SK-N-MC (cell line): ENCODE data around the gene RMI2.
"Not testable (repeated sequence)": the region's sequence is repeated elsewhere in the genome, so short reads cannot be mapped to it uniquely, and the experiment has no call there.

Experiments used
- DNase-seq: peaks from one replicate; pipeline ENCODE4 v3.0.0-alpha.2; 2011; ENCODE audit warnings: low read depth, low spot score
- H3K27ac ChIP-seq: fragments of 200-600 bp; sonication (generic); 2 replicates; pipeline ENCODE4 v1.5.1; 2016; ENCODE audit warnings: mixed run types
- H3K36me3 ChIP-seq: fragments of 200-600 bp; sonication (generic); 2 replicates; pipeline ENCODE4 v1.6.1; 2017; ENCODE audit warnings: antibody characterized with exemption, low read length, mixed read lengths; ENCODE audit not compliant: insufficient read depth
- H3K4me3 ChIP-seq: fragments of 200-600 bp; sonication (generic); 2 replicates; pipeline ENCODE4 v1.5.1; 2016
- H3K9ac ChIP-seq: fragments of 200-600 bp; sonication (generic); 2 replicates; pipeline ENCODE4 v1.8.0; 2017; ENCODE audit warnings: mixed run types, mixed read lengths; ENCODE audit not compliant: insufficient read length
- H3K9me3 ChIP-seq: fragments of 200-600 bp; sonication (generic); 2 replicates; pipeline ENCODE4 v1.6.1; 2017; ENCODE audit warnings: low read depth, mild to moderate bottlenecking, antibody characterized with exemption, low read length, moderate library complexity, mixed read lengths
- EZH2 ChIP-seq: fragments of 200-600 bp; sonication (generic); IDR thresholded peaks from one replicate; pipeline ENCODE4 v1.6.1; 2017; ENCODE audit warnings: antibody characterized with exemption
- FOXP2 ChIP-seq: optimal IDR thresholded peaks from 2 replicates; pipeline ENCODE3; 2011; ENCODE audit warnings: mild to moderate bottlenecking, moderate library complexity; ENCODE audit not compliant: insufficient read depth; ENCODE audit errors: extremely low read length, control extremely low read depth
- POLR2AphosphoS5 ChIP-seq: IDR thresholded peaks from 2 replicates; pipeline ENCODE4 v1.6.1; 2012; ENCODE audit warnings: mild to moderate bottlenecking, low read depth, low read length, borderline replicate concordance

Gene RMI2

GRCh38 chr16:11345040-11345862 lies at the start of gene RMI2:
RMI2 (plus strand) TSS chr16:11345459; CDS start chr16:11345472, 13 bp downstream.
- H3K9ac ChIP-seq: peak within 1 kb of the TSS; percentile 81
- H3K36me3 ChIP-seq: no peaks in the 10 kb centered on the region
- H3K9me3 ChIP-seq: no peaks in the 10 kb centered on the region
- no peak within 1 kb of the TSS for H3K27ac ChIP-seq
- no peak for TF ChIP-seq EZH2
- no peak; the same call in 1 of the 2 replicates for TF ChIP-seq POLR2AphosphoS5
- no peak for TF ChIP-seq FOXP2
- peak within 1 kb of the TSS; percentile 93 for H3K4me3 ChIP-seq
- DNase-seq: peak; percentile 85

- DNase-seq: no peak
- no peak overlapping the region for H3K9ac ChIP-seq
- no peaks in the 10 kb centered on the region for H3K36me3 ChIP-seq
- TF ChIP-seq FOXP2 (no peak), EZH2 (no peak), POLR2AphosphoS5 (no peak)
- H3K4me3 ChIP-seq: no peak overlapping the region
- H3K9me3 ChIP-seq: no peaks in the 10 kb centered on the region
- H3K27ac ChIP-seq: no peak overlapping the region
Observed at GRCh38 chr16:11295672-11296071, 49.6 kb upstream of the RMI2 start.

GRCh38 chr16:11296351-11296705 lies 48.9 kb upstream of the RMI2 start:
- Histone ChIP-seq H3K4me3 (no peak overlapping the region), H3K36me3 (no peaks in the 10 kb centered on the region), H3K27ac (no peak overlapping the region), H3K9me3 (no peaks in the 10 kb centered on the region), H3K9ac (no peak overlapping the region)
- DNase-seq: no peak
- TF ChIP-seq EZH2 (no peak), FOXP2 (no peak), POLR2AphosphoS5 (no peak)

GRCh38 chr16:11296706-11297491 lies 48.4 kb upstream of the RMI2 start:
- no peak overlapping the region for H3K4me3 ChIP-seq
- no peaks in the 10 kb centered on the region for H3K36me3 ChIP-seq
- H3K9ac ChIP-seq: no peak overlapping the region
- no peak for DNase-seq
- H3K9me3 ChIP-seq: no peaks in the 10 kb centered on the region
- TF ChIP-seq EZH2: no peak
- no peak for TF ChIP-seq POLR2AphosphoS5
- no peak for TF ChIP-seq FOXP2
- H3K27ac ChIP-seq: no peak overlapping the region

- no peak overlapping the region for H3K27ac ChIP-seq
Observed at GRCh38 chr16:11297492-11298142, 47.6 kb upstream of the RMI2 start.

GRCh38 chr16:11298143-11298900 lies 46.9 kb upstream of the RMI2 start:
- no peaks in the 10 kb centered on the region for H3K36me3 ChIP-seq
- H3K9ac ChIP-seq: no peak overlapping the region
- H3K9me3 ChIP-seq: no peaks in the 10 kb centered on the region
- TF ChIP-seq FOXP2: no peak
- no peak for TF ChIP-seq POLR2AphosphoS5
- TF ChIP-seq EZH2: no peak
- H3K4me3 ChIP-seq: no peak overlapping the region
- no peak overlapping the region for H3K27ac ChIP-seq
- DNase-seq: no peak

More at GRCh38 chr16:11297492-11298142, 47.6 kb upstream of the RMI2 start:
- Histone ChIP-seq H3K36me3 (no peaks in the 10 kb centered on the region), H3K9ac (no peak overlapping the region), H3K9me3 (no peaks in the 10 kb centered on the region), H3K4me3 (no peak overlapping the region)
- TF ChIP-seq POLR2AphosphoS5 (no peak), EZH2 (no peak), FOXP2 (no peak)
- DNase-seq: no peak

- not testable (repeated sequence) for H3K4me3 ChIP-seq, H3K27ac ChIP-seq, DNase-seq, H3K36me3 ChIP-seq, H3K9ac ChIP-seq, H3K9me3 ChIP-seq
Observed at GRCh38 chr16:11298950-11299547, 46.2 kb upstream of the RMI2 start.
